ENCODE measurements around the gene COBL.

COBL gene

GRCh38 chr7:51075681-51076580 lies 240.7 kb downstream of the COBL start:
- no peak for TF ChIP-seq CTCF (IDR thresholded peaks at IDR 0.05)
- Histone ChIP-seq H3K27me3 (no peaks in the 10 kb centered on the region), H3K4me1 (ENCODE audit: control insufficient read depth in 1 of 2, insufficient read depth in 1 of 2, low read depth in 1 of 2, low read length in 1 of 2) (no peaks in the 10 kb centered on the region), H3K9me3 (no peaks in the 10 kb centered on the region), H3K4me3 (ENCODE audit: low read depth in 1 of 2, low read length in 1 of 2) (no peak overlapping the region), H3K27ac (no peak overlapping the region), H3K36me3 (no peaks in the 10 kb centered on the region)

GRCh38 chr7:51073171-51073570 lies 243.4 kb downstream of the COBL start:
- Histone ChIP-seq H3K36me3 (no peaks in the 10 kb centered on the region), H3K4me1 (ENCODE audit: control insufficient read depth in 1 of 2, insufficient read depth in 1 of 2, low read depth in 1 of 2, low read length in 1 of 2) (no peaks in the 10 kb centered on the region), H3K9me3 (no peaks in the 10 kb centered on the region), H3K4me3 (ENCODE audit: low read depth in 1 of 2, low read length in 1 of 2) (no peak overlapping the region), H3K27ac (no peak overlapping the region), H3K27me3 (no peaks in the 10 kb centered on the region)
- no peak for TF ChIP-seq CTCF (IDR thresholded peaks at IDR 0.05)

- TF ChIP-seq CTCF (IDR thresholded peaks at IDR 0.05) = no peak
- Histone ChIP-seq H3K4me3 (ENCODE audit: low read depth in 1 of 2, low read length in 1 of 2) (no peak overlapping the region), H3K27me3 (no peaks in the 10 kb centered on the region), H3K27ac (no peak overlapping the region), H3K9me3 (no peaks in the 10 kb centered on the region), H3K4me1 (ENCODE audit: control insufficient read depth in 1 of 2, insufficient read depth in 1 of 2, low read depth in 1 of 2, low read length in 1 of 2) (no peaks in the 10 kb centered on the region), H3K36me3 (no peaks in the 10 kb centered on the region)
Measured at GRCh38 chr7:51072281-51072680, 244.3 kb downstream of the COBL start.

- no peaks in the 10 kb centered on the region for H3K27me3 ChIP-seq
- TF ChIP-seq CTCF (IDR thresholded peaks at IDR 0.05) = no peak
- H3K36me3 ChIP-seq = no peaks in the 10 kb centered on the region
- no peak overlapping the region for H3K27ac ChIP-seq
- H3K4me3 ChIP-seq (ENCODE audit: low read depth in 1 of 2, low read length in 1 of 2) = no peak overlapping the region
- no peaks in the 10 kb centered on the region for H3K4me1 ChIP-seq (ENCODE audit: control insufficient read depth in 1 of 2, insufficient read depth in 1 of 2, low read depth in 1 of 2, low read length in 1 of 2)
- no peaks in the 10 kb centered on the region for H3K9me3 ChIP-seq
Measured at GRCh38 chr7:51071427-51071826, 245.2 kb downstream of the COBL start.

- no peaks in the 10 kb centered on the region for H3K9me3 ChIP-seq
- H3K4me1 ChIP-seq (ENCODE audit: control insufficient read depth in 1 of 2, insufficient read depth in 1 of 2, low read depth in 1 of 2, low read length in 1 of 2) = no peaks in the 10 kb centered on the region
- no peak for TF ChIP-seq CTCF (IDR thresholded peaks at IDR 0.05)
- H3K27me3 ChIP-seq = no peaks in the 10 kb centered on the region
- H3K27ac ChIP-seq = no peak overlapping the region
- H3K36me3 ChIP-seq = no peaks in the 10 kb centered on the region
- H3K4me3 ChIP-seq (ENCODE audit: low read depth in 1 of 2, low read length in 1 of 2) = no peak overlapping the region
Measured at GRCh38 chr7:51070151-51070550, 246.5 kb downstream of the COBL start.
